Measurements from ENCODE around the gene FBXL20. TPM values are rescaled to one million over a fixed set of nuclear protein-coding genes. Genes with fewer than 3 reads are reported as not detected.

FBXL20 gene
- total and polyA plus RNA-seq, 2 of the 8 experiments (the other 6 are each of a cell fraction or from before 2014, with no cell fraction given): 5.5 to 11.0 TPM

- H3K18ac ChIP-seq (ENCODE audit: extremely low read depth, low read length): no peak overlapping the region
- no peak overlapping the region for H3K4ac ChIP-seq (replicated peaks; ENCODE audit: insufficient read length, low read depth, low read length)
- no peak overlapping the region for H2AK5ac ChIP-seq (ENCODE audit: low read depth, low read length)
- H3K79me2 ChIP-seq (ENCODE audit: control insufficient read depth in 1 of 2, insufficient read depth in 2 of 2, low read length in 2 of 2): no peaks in the 10 kb centered on the region
- no peak overlapping the region for H3K4me2 ChIP-seq (ENCODE audit: insufficient read depth in 1 of 2, low read depth in 2 of 2, low read length in 2 of 2)
- H3K23ac ChIP-seq (ENCODE audit: insufficient read length): no peak overlapping the region
- H3K4me3 ChIP-seq (ENCODE audit: extremely low read depth in 1 of 4, insufficient read depth in 2 of 4, low read depth in 3 of 4, low read length in 4 of 4): no peak overlapping the region
- no peak overlapping the region for H2BK12ac ChIP-seq (ENCODE audit: low read depth, low read length)
- H3K56ac ChIP-seq (replicated peaks; ENCODE audit: insufficient read length, low read depth, low read length): no peak overlapping the region
- H4K91ac ChIP-seq (replicated peaks; ENCODE audit: insufficient read length, low read length): no peak overlapping the region
- TF ChIP-seq GTF2F1 (IDR thresholded peaks at IDR 0.05; ENCODE audit: borderline replicate concordance, low read depth, low read length) (no peak), RXRA (IDR thresholded peaks at IDR 0.05; ENCODE audit: insufficient read depth, low read depth, low read length) (no peak), CREB1 (IDR thresholded peaks at IDR 0.05) (no peak), MAX (IDR thresholded peaks at IDR 0.05) (no peak), KDM1A (IDR thresholded peaks at IDR 0.05; ENCODE audit: borderline replicate concordance, low read length) (no peak), POLR2A (IDR thresholded peaks at IDR 0.05; ENCODE audit: control extremely low read depth in 1 of 2, low read depth in 2 of 2, low read length in 2 of 2) (no peak), CTBP2 (IDR thresholded peaks at IDR 0.05; ENCODE audit: borderline replicate concordance, insufficient read depth, insufficient read length, low read length) (no peak), POU5F1 (IDR thresholded peaks at IDR 0.05; ENCODE audit: low read depth, low read length) (no peak), EP300 (IDR thresholded peaks at IDR 0.05; ENCODE audit: borderline replicate concordance in 1 of 2, low read depth in 2 of 2, low read length in 2 of 2) (no peak)
- H3K9ac ChIP-seq (replicated peaks in 1 of 4; ENCODE audit: extremely low read depth in 1 of 4, low read depth in 3 of 4, low read length in 3 of 4): no peak overlapping the region
- H3K27me3 ChIP-seq (replicated peaks in 1 of 4; ENCODE audit: control insufficient read depth in 3 of 4, extremely low read depth in 1 of 4, insufficient read depth in 3 of 4, low read length in 3 of 4): no peaks in the 10 kb centered on the region
- H4K5ac ChIP-seq (ENCODE audit: insufficient read length, low read depth, low read length): no peak overlapping the region
- ChIA-PET POLR2A (ENCODE audit: partially characterized antibody) (interaction anchor here (0.7 to 0.9 kb wide), 2 partner anchors 9 to 13 kb away, joined by 3 read pairs; no protein-coding TSS in a partner anchor), CTCF (ENCODE audit: partially characterized antibody) (interaction anchor here (0.7 to 1.3 kb wide), 2 partner anchors 103 to 166 kb away, joined by 3 to 5 read pairs; no protein-coding TSS in a partner anchor)
- 98% methylated on average over 2 of the region's 2 CpGs; no CpG with 5 or more reads in 1 of the 2 experiments for WGBS, 2 experiments (ENCODE audit: extremely low coverage in 1 of 2, insufficient coverage in 1 of 2, insufficient read length in 1 of 2, insufficient replicate concordance in 2 of 2, low coverage in 1 of 2, low lambda C conversion rate in 2 of 2, missing lambda C conversion rate in 1 of 2)
- no peaks in the 10 kb centered on the region; a peak in 1 of 8 replicates for H3K36me3 ChIP-seq (ENCODE audit: control insufficient read depth in 2 of 4, insufficient read depth in 4 of 4, low read length in 3 of 4)
- no peaks in the 10 kb centered on the region for H3K79me1 ChIP-seq (ENCODE audit: low read depth, low read length)
- FAIRE-seq: no peak
- no peak overlapping the region for H2BK5ac ChIP-seq (ENCODE audit: low read depth, low read length)
- no peak overlapping the region for H3K14ac ChIP-seq (ENCODE audit: insufficient read length)
- H2AFZ ChIP-seq (ENCODE audit: low read length): no peak overlapping the region
- H3K23me2 ChIP-seq (ENCODE audit: low read depth, low read length): no peaks in the 10 kb centered on the region
- no peaks in the 10 kb centered on the region for H3K4me1 ChIP-seq (replicated peaks in 1 of 4; ENCODE audit: control insufficient read depth in 3 of 4, insufficient read depth in 4 of 4, low read length in 3 of 4)
- no peak overlapping the region for H2BK20ac ChIP-seq (ENCODE audit: low read length)
- no peak overlapping the region for H2BK120ac ChIP-seq (replicated peaks; ENCODE audit: low read depth, low read length)
- no peaks in the 10 kb centered on the region for H4K20me1 ChIP-seq (replicated peaks in 1 of 2; ENCODE audit: control insufficient read depth in 1 of 2, insufficient read depth in 2 of 2, low read length in 2 of 2)
- H2BK15ac ChIP-seq (ENCODE audit: low read length): no peak overlapping the region
- peaks cover 0 to 8% of the 10 kb centered on the region in 2 experiments; a peak in 2 of 4 replicates for H3K9me3 ChIP-seq (ENCODE audit: insufficient read depth in 2 of 2, low read depth in 1 of 2, low read length in 1 of 2)
- H3K27ac ChIP-seq (ENCODE audit: low read depth, low read length): no peak overlapping the region
- no peak for DNase-seq (ENCODE audit: low read depth in 1 of 2, low spot score in 2 of 2)
- H4K8ac ChIP-seq (ENCODE audit: extremely low read depth, insufficient read depth, low read length): no peak overlapping the region
These were observed 62.2 kb downstream of the FBXL20 start for GRCh38 chr17:39339272-39339671.

Data from H1 (cell line).